Stimulated activated CD4-positive, alpha-beta T cell treated with anti-CD3 and anti-CD28 coated beads, TNF-alpha, amount 100 ng/mL, for 48 hours (primary cell): ENCODE results near the gene DMD.

Experiments
- DNase-seq, 3 donors: peaks; one replicate each; pipeline ENCODE4 v3.0.0-alpha.2; 2020; ENCODE audit warnings: low read depth in 3 of 3

DMD gene

DNA sequence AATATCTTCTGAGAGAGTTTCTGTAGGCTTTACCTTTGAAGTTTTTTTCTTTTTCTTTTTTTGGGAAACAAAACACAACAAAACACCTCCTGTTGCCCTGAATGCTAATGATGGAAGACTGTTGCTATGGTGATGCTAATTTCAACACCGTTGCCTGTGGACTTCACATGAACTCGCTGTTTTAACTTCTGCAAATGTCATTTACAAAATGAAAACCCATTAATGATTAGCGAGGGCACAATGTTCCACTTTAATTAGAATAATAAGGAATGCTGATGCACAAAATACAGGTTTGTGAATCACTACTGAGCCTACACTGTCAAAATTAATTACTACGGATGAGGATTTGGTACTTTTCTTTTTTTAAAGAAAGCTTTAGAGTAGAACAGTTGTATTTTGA, 1912.4 kb downstream of the DMD start:
- DNase-seq: no peak

DNA sequence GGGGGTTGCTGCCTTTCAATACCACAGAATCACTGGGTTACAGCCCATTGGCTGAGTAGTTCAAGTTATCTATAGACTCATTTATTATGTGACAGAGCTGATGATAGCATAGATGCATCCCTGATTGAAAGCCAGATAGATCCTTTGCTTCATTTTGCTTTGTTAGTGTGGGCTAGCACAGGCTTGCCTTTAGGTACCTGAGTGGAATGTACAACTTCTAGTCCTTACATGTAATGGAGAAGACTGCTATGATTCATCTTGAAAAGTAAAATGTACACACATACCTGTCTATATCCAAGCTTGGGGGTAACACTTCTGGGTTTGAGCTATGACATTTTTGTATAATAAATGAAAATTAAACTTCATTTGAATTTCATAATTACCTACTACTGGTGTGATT, 1913.5 kb downstream of the DMD start:
- no peak for DNase-seq

DNA sequence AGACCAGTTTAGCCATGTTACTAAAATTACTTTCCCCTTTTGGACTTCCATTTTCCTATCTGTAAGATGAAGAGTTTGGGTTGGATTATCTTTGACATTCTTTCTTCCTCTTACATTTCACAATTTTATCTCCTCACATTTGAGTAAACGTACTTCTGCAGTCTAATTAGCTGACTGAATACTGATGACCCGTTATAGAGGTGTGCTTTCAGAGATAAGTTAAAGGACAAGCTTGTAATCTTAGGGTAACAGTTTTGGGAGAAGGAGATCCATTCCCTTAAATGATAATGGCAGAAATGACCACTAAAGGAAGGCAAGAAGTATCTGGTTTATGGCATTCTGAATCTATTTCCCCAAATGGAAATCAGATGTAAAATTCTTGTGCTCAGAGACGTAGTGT, 1916.9 kb downstream of the DMD start:
- no peak for DNase-seq

DNA sequence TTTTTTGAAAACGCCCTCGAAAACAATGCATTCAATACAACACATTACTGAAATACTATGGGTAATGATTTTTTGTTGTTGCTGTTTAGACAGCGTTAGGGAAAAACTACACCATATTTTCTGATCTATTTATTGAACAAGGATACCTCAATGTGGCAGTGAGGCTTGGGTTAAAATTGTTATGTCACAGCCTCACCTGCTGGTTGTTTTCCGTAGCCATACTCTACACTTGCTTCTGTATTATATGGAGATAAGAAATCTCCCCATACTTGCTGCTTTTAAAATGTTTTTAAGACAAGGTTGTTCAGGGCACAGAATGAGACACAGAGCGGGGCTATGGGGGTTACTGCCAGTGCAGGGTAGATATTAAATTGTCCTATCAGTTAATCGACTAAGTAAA, 1917.9 kb downstream of the DMD start:
- DNase-seq: no peak

DNA sequence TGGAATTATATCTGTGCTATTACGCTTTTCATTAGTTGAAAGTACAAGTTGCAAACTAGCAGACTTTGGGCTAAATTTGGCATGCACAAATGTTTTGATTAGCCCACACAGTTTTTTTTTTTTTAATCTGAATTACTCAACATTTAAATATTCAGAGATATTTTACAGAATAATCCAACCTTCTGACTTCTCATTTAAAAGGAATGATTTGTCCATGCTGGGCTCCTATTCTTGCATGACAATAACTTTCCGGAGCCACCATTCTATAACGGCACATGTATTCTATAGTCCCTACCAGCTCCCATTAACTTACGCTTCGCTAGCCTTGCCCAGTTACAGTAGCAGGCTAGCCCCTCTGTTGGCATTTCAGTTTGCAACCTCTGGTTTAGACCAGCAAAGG, 1920.2 kb downstream of the DMD start:
- no peak for DNase-seq

DNA sequence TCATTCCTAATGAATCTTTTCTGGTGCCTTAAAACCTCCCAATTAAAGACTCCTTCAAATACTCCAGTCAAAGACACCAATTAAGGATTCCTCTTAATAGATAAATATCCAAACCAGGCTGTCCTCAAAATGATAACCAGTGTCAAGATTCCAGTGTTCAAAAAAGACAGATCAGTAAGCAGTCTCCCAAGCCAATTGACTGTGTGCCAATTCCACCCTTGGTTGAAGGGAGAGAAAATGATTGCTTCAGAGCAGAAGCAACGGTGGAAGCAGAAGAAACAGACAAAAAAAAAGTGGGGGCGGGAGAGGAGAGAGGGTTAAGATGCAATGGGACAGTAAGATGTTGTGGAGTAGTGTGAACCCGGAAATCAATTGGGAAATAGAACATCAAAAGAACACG, 1923.5 kb downstream of the DMD start:
- DNase-seq: no peak

DNA sequence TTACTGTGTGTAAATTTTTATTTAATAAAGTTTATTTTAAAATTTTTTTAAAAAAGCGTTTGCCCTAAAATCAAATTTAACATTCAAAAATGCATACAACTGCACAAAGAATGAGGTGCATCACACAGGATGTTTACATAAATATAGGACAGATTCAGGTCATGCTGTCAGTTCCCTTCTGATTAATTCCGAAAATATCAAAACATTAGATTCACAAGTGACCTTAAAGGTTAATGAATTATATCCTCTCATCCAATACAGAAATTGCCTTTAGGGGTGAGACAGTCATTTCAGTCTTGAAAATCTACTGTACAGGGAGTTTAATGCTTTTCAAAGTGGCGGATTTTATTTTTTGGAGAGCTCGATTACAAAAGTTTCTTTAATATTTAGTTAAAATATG, 1930.8 kb downstream of the DMD start:
- no peak for DNase-seq

DNA sequence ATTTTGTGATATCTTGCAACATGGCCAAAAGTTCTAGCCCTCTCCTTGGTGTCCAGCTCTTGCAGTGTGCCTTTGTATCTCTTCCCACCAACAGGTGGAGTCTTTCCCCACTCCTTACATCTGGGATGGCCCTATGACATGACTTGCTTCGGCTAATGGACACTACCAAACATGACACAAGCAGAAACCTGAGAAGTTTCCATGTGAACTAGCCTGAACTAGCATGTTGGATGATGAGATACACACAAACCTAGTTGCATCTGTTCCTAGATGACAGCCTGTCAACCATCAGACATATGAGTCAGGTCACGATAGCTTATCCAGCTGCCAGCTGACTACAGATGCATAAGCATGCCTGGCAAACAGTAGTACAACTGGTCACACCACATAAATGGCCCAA, 1932.0 kb downstream of the DMD start:
- no peak for DNase-seq

DNA sequence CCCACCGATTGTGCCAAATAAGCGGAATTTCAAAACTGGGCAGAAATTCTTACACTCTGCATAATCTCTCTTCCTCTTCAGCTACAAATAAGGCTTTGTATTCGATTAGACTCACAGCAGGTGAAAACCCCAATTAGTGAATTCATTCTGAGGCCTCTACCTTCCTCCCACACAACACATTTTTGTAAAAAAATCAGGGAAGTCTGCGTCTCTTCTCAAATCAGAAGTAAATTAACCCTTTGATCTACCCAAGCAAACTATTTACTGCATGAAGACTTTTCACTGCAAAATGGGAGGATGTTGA, 1938.9 kb downstream of the DMD start:
- no peak for DNase-seq

DNA sequence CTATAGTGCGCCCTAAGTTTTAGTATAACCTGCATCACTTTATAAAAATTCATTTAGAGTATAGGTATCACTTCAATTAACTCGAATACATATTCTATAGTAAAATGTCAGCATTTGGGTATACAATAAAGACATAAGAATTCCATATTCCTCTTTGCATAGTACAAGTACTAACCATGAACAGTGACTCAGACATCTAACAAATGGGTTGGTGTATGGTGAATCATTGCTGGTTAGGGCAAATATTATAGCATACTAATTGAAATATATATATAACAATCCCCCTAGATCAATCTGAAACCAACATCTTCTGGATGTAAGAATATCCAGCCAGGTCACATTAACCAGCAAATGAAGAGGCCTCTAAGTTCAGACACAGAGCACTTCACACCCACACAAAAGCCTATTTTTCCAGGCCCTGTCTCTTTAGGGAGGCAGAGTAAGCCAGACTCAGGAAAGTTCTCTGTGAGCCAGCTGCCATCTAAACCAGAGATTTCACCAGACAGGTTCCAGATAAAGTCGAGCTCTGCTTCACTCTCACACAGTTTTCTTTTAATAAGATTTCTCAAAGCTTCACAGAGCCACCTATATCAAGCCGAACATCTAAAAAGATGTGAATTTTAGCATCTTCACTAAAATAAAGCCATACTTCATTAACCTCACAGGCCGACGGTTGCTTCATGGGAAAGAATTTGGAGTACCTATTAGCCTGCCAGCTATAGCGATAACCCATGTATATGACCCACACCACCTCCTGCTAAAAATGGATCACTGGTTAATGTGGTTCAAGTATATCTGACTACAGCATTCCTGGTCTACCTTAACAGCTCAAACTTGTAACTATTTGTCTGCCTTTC, 1939.5 kb downstream of the DMD start:
- DNase-seq: no peak

DNA sequence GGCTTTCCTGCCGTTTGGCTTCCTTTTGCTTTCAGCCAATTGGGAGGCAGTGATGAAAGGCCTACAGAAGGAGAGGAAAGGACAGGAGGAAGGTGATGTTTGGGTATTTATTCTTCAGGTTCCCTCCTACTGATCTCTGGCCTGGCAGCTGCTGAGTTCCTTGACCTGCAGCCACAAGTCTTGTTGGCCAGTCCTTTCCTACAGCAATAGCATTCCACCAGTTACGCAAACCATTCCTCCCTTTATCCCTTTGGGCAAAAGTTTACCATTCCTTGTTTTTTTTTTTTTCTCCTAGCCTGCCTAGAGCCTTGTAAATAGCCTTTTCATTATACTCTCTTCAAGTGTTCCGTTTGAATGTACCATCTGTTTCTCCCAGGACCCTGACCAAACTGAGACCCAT, 1941.4 kb downstream of the DMD start:
- no peak for DNase-seq

DNA sequence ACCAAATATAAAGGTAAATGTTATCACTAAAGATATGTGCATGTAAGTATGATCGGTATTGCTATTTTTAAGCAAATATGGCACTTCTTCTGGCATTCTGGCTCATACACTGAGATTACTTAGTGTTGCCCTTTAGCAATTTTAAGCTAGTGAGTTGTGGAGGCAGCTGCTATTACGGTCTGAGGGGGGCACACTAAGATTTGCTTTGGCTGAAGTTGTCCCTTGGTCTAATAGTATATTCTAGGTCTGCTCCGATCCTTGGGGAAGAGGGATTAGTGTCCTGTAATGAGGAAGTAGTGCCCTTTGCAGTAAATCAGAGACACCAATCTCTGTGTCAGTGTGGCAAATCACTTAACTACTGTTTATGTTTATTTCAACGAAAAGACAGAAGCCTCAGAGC, 1943.0 kb downstream of the DMD start:
- DNase-seq: no peak

DNA sequence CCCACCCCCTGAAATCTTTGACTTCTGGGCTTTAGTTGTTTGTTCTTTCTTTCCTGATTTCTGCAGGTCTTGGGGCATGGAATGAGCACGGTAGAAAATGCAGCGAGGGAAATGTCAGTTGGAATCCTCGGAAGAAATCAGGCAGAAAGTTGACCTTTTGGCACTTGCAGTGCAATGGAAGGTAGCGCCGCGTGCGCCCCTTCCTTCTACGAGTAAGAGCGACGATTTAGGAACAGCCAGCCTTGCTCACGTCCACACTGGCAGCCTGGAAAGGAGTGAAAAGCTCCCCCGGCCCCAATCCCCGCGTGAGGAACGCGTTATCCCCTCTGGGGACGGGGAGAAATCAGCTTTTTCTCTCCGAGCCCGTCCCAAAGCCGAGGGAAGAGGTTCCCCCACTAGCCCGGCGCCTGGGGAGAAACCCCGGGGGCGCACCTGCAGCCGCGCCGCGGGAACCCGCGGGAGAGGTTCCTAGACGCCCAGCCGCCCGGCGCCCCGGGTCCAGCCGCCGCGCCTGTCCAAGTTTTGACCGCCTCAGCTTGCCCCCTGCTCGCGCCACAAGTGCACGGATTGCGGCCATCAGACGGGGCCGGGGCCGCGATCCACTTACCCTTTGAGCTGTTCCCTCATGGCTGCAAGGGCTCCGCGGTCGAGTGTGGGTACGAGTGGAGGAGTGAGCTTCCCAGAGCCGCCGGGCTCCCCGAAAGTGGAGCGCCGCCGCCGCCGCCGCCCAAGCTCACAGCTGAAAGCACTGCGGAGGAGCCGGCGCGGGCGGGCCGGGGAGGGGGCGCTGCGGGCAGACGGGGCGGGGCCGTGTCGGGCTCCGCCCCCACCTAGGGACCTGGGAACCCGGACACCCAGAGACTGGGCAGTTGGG, 1944.9 kb downstream of the DMD start:
- no peak for DNase-seq

DNA sequence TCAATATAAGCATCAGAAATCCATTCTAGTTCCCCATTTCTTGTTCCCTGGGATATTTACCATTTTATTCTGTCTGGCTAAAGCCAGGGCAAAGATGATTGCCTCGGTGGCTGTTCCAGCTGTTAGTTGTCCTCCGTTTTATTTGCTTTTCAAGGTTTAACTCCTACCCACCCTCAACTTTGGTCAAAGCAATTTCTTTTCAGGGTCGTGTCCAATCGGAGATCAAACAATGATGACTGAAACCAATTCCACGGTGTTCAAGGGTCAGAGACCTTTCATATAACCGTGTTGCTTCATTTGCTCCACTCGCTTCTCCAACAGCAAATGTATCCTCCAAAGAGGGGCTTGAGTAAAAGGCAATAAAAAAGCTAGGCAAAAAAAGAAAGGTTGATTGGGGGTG, 1946.0 kb downstream of the DMD start:
- no peak for DNase-seq

DNA sequence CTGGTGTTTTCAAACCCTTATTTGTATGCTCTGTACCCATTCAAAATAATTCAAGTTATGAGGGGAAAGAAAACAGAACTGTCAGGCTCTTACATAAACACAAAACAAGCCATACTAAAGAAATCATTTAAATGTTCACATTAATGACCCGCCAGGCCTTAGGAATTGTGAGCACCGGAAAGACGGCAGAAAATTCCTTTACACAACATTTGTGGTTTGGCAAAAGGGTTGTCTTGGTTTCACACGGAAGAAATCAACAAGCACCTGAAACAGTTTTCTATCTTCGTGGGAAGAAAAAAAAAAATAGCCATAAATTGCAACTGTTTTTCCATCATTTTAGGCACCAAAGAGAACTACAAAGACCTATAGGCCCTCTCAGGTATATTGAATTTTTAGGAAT, 1951.0 kb downstream of the DMD start:
- DNase-seq: no peak

DNA sequence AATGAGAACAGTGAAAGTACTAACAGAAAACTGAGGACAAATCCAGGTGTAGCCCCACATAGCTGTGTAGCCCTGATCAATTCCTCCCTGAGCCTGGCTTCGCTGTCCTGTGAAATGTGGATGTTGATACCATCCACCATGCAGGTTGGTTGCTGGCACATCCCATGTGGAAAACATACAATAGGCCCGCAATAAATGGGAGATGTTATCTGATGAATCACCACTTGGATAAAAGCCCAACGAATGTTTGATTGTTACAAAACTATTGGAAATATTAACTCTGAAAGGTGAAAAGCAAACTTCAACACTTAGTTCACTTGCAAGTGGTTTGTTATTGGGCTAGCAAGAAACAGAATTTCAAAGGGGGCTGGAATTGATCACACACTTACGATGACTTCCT, 1953.2 kb downstream of the DMD start:
- DNase-seq: no peak

DNA sequence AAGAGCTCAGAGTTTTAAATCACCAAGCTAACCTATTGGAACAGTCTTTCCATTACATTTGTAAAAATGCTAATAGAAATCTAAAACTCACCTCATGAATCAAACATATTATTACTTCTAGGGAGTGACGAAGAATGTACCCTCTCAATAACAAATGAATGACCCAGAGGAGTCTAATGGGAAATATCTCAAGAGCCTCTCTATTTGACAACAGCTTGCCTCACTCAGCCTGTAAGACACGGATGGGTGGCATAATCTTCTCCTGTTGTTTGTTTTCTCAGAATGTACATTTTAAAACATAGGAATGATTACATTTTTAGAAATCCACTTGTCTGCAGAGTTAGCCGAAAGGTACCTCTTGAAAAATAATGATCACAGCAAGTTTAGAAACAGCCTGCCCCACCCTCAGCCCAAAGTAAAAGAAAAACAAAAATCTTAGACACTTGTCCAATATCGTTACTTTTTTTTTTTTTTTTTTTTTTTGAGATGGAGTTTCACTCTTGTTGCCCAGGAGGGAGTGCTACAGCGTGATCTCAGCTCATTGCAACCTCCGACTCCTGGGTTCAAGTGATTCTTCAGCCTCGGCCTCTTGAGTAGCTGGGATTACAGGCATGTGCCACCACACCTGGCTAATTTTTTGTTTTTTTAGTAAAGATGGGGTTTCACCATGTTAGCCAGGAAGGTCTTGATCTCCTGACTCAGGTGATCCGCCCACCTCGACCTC, 1955.9 kb downstream of the DMD start:
- no peak for DNase-seq

DNA sequence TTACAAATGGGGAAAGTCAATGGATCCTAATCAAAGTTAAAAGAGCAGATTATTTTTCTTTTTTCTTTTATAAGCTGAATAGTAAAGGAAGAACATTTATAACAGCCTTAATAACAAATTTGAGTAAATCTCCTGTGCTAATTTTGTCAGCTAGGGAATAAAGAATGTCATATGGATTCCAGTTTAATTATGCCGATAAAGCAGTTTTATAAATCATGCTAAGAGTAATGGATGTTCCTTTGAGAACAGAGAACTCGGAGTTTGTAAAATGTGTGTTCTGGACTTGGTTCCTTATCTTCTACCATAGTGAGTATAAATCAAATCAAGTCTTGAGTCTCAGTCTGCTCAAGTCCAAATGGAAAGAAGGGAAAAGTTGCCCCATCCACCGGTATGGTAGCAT, 1959.2 kb downstream of the DMD start:
- DNase-seq: no peak

DNA sequence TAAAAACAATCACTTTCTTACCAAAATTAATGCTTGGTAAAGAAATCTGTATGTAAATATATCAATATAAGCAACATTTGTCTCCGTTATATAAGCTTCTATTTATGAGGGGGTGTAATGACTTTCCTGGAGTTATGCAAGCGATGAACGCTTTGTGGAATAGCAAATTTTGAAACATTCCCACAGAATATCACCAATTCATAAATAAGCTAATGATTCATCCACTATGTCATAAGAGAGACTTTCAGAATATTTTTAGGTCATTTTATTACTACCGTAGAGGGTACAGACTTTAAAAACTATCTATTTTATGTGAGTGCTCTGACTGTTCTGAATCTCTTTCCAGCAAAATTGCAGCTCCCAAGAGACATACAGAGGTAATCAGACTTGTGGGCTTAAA, 1960.0 kb downstream of the DMD start:
- no peak for DNase-seq

DNA sequence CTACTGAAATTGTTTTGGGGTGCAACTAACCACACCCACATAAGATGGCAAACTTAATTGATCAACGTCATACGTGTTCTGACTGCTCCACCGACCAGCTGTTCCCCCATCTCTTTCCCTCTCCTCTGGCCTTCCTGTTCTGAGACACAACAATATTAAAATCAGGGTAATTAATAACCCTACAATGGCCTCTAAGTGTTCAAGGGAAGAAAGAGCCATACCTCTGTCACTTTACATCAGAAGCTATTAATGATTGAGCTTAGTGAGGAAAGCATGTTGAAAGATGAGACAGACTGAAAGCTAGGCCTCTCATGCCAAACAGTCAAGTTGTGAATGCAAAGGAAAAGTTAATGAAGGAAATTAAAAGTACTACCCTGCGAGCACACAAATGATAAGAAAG, 1965.6 kb downstream of the DMD start:
- DNase-seq: no peak

DNA sequence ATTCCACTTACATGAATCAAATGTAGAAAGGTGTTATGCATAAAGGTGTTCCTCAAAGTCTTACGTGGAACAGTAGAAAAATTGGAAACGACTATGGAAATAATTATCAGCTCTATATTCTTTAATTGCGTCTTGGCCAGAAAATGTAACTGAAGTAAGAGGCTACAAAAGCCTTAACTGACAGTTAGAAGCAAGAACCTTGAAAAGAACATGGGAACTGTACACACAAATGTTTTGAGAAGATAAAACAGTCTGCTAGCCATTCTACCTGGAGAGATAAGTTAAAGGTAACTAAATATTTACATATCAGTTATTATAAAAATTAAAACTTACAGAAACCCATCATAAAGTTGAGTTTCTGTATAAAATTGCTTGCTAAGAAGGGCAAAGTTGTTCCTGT, 1967.5 kb downstream of the DMD start:
- DNase-seq: no peak

DNA sequence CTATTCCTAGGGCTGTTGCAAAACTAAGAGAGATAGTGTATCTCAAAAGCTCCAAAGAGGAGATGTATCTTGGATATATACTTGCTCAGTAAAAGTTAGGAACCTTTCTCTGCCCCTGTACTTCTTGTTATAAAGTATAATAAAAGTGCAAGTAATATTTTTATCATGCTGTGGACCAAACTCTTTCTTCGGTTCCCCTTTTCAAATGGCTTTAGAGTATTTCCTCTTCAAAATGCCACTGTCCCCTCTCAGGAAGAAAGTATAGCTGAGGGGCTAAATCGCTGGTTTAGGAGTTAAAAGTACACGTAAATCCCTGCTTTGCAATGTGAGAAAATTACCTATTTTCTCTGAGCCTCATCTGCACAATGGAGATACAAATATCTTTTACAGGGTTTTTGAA, 1970.4 kb downstream of the DMD start:
- no peak for DNase-seq

DNA sequence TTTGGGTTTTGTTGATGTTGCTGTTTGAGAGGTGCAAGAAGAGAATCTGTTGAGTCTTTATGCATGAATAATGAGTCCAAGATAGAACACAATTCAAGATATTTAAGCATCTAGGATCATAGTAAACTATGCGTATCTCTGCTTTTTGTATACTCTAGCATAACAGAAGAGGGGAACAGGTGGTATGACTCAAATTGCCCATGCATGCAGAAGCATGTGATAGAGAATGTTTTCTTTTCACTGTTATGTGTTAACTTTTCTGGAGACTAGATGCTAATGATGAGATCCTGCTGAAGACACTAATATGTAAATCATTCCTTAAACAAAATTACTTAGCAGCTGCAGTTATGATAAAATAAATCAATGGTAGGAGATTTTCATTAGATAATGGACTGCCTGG, 1974.2 kb downstream of the DMD start:
- no peak for DNase-seq
